GM18517 (cell line): Measurements from ENCODE around the gene GGN.

ENCODE experiments used
- ATAC-seq: cut with Tn5 transposase; IDR thresholded peaks from one replicate; pipeline ENCODE4 v1.9.1; 2021; ENCODE audit warnings: mild to moderate bottlenecking, moderate library complexity; ENCODE audit not compliant: unreplicated experiment

GGN gene

GRCh38 chr19:38388349-38389100 is 691 bp upstream of the GGN start, which contains the start of gene SPRED3:
Gene SPRED3 (plus strand): TSS chr19:38388697. CDS start chr19:38390303, 1,606 bp downstream.
- no peak for ATAC-seq

GRCh38 chr19:38386971-38387549 is 774 bp downstream of the GGN start:
- ATAC-seq = no peak

GRCh38 chr19:38386300-38386970 is 1.4 kb downstream of the GGN start:
- no peak for ATAC-seq

GRCh38 chr19:38385804-38386257 is 2.0 kb downstream of the GGN start:
- ATAC-seq = no peak

- no peak for ATAC-seq
Measured at GRCh38 chr19:38385057-38385803, 2.6 kb downstream of the GGN start.

GRCh38 chr19:38384209-38385027 is 3.4 kb downstream of the GGN start:
- no peak for ATAC-seq

GRCh38 chr19:38383743-38384142 is 4.1 kb downstream of the GGN start:
- ATAC-seq = no peak

- ATAC-seq = no peak
Measured at GRCh38 chr19:38383184-38383583, 4.7 kb downstream of the GGN start.

- ATAC-seq = no peak
Measured at GRCh38 chr19:38381138-38381537, 6.7 kb downstream of the GGN start.

GRCh38 chr19:38378866-38379265 is 9.0 kb downstream of the GGN start:
- ATAC-seq = no peak

- no peak for ATAC-seq
Measured at GRCh38 chr19:38377052-38377451, 10.8 kb downstream of the GGN start.

GRCh38 chr19:38376576-38376975 is 11.3 kb downstream of the GGN start:
- ATAC-seq = no peak

GRCh38 chr19:38375748-38376147 is 12.1 kb downstream of the GGN start:
- no peak for ATAC-seq

- ATAC-seq = no peak
Measured at GRCh38 chr19:38375098-38375493, 12.7 kb downstream of the GGN start.

GRCh38 chr19:38374332-38375097 is 13.3 kb downstream of the GGN start, which contains the start of gene PSMD8:
Gene PSMD8 (plus strand): TSS chr19:38374571. CDS start chr19:38374602, 31 bp downstream.
- peak; percentile 93 for ATAC-seq

- ATAC-seq = no peak
Measured at GRCh38 chr19:38373907-38374331, 13.9 kb downstream of the GGN start.

- ATAC-seq = no peak
Measured at GRCh38 chr19:38371081-38371480, 16.8 kb downstream of the GGN start.

- no peak for ATAC-seq
Measured at GRCh38 chr19:38370299-38370698, 17.5 kb downstream of the GGN start.

- ATAC-seq = no peak
Measured at GRCh38 chr19:38369584-38369983, 18.2 kb downstream of the GGN start.
